GM21447 (cell line): ENCODE data around the gene NRG3.
"Not testable (repeated sequence)": the region's sequence is repeated elsewhere in the genome, so short reads cannot be mapped to it uniquely, and the experiment has no call there.

Experiments
- ATAC-seq: cut with Tn5 transposase; IDR thresholded peaks from one replicate; pipeline ENCODE4 v1.9.1; 2021; ENCODE audit not compliant: unreplicated experiment

Gene NRG3

DNA sequence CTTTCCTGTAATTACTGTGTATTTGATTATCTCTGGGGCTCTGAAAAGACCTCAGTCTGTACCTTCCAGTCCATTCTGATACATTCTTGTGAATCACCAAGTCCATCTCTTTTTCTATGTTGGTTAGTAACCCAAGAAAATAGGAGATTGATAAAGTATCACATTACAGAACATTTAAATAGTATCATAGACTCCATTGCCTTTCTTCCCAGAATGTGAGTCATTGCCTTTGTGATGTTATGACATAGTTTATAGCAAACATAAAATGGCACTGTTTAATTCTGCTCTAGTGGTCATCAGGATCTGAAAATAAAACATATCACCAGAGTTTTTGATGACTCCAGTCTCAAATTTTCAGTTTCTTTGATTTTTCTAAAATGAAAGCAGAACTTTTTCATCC is 78.4 kb downstream of the NRG3 start:
- ATAC-seq, result no peak

DNA sequence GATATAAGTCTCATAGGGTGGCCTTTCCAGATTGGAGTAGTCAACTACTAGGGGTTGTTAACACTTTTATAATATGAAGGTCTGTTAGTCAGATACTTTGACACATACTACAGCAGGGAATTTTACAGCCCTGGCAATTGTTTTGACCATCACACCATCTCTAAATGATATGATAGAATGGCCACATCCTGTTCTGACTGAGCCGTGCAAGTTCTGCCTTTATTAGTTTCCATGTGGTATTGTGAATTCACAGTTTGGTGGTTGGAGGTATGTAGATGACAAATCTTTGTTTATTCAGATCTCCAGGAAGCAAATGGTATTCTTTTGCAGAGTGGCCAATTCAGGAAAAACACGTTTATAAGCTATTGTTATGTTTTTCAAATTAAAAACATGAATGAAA is 83.0 kb downstream of the NRG3 start:
- ATAC-seq, result no peak

DNA sequence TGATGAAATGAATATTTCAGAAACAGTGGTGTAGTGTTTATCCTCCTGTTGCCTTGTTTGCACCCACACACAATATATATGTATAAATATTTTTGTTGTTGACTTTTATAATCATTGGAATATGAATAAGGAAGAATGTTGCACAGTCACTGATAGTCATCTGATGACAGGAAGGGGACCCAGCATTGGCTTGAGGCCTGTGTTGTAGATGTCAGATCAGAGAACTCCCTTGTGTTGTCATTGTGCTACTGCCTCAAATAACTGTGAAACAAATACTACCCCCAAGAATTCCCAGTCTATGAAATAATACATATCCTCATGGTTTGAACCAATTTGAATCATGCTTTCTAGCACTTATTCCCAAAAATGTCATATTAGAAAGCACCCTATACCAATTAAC is 84.0 kb downstream of the NRG3 start:
- no peak for ATAC-seq

DNA sequence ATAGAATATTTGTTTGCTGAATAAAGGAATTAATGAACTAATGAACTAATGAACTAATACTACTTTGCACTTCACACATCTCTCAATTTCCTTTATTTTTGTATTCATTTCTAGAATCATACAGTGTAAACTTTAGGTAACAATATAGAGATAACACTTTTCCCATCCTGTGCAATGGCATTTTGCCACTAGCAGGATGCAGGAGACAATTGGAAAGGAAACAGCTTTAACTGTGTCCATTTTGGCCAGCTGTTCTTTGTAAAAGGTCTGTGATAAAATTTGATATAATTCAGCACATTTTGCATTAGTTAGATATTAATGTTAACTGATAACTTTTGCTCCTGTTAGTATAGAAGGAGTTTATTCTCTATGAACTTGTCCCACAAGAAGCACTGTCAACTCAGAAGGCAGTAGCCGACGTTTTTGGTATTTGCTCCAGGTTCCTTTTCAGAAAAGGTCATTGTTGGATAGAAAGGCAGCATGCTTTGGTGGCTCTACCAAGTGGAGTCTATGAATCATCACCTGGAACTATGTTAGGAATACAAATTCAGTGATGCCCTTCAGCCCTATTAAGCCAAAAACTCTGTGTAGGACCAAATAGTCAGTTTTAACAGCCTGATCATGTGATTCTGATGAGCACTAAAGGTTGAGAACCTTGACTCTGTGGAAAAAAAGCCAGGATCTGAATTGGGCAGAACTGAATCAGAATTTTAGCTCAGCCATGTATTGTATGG is 86.6 kb downstream of the NRG3 start:
- no peak for ATAC-seq

DNA sequence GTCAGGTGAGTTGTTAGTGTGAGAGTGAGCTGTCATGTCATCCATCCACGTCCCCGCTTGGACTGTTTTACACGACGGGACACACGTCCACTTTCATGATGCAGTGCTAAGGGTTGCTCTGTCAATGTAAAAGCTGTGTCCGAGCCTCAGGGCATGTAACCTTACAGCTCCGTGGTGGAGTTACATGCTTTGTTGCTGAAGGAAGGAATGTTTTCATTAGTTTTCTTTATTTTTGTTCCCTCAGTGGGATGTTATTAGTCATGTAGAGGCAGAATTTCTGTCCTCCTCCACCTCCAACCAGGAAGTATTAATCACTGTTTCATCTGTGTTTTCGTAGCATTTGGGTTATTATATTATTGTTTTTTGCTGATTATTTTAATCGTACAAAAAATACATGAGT is 88.6 kb downstream of the NRG3 start:
- ATAC-seq, result no peak

DNA sequence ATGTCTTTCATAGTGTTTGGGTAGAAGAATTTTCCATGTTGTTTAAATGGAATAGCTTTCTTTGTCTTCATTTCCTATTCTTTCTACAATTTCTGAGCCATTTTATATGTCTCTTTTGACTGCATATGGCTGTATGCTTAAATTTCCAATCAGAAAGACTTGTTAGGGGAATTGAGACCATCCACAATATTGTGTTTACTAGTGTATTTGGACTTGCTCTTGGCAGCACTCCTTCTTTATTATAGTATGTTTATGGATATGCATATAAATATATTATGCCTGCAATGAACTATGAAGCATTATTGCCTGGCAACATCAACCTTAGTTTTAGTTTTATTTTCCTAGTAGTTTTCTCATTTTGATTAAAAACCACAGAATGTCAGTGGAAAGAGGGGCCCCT is 92.7 kb downstream of the NRG3 start:
- no peak for ATAC-seq

DNA sequence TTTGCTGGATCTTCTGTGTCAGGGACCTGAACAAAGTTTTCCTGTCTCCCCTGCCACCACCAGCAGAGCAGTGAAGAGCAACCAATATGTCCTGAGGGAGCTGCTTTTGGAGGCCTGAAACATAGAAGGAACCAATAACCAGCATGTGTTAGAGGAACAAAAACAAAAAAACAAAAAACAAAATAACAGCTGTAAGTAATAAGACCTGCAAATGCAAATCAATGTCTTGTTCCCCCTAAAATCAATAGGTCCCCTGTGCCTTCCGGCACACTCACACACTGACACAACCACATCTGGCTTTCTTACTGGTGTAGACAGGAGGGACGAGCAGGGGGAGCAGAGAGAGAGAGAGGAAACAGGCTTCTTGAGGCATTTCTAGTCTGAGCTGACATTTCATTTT is 94.1 kb downstream of the NRG3 start:
- ATAC-seq, result no peak

DNA sequence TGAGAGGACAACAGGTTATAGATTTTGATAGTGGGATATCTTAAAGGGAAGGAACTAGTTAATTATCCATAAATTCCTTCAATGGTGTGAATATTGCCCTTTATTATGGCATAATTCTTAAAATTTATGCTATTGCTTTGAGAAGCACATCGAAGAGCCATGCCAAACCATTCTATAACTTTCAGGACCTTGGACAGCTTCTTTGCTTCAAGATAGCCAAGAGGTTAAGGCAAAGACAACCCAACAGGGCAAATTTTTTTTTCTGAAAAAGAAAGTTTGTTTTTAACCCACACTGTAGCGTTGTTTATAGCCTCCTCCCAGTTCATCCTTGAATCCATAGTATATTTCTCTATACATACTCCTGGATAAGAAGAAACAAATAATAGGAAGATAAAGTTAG is 103.2 kb downstream of the NRG3 start:
- no peak for ATAC-seq

DNA sequence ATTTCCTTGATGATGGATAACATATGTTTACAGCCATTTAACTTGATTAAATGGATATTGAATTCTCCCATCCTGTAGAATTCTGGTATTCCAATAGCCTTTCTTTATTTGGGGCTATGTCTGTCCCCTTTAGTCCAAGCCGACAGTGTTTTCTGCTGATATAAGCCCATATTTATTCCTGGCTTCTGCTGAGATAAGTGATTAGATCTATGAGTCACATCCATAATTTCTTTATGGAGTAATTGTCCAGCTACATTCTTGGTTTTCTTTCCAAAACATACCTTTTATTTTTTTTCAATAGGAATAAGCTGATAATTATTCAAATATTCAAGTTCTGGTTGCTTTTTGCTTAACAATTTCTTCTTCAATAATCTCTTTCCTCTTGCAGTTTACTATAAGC is 106.7 kb downstream of the NRG3 start:
- ATAC-seq, result no peak

DNA sequence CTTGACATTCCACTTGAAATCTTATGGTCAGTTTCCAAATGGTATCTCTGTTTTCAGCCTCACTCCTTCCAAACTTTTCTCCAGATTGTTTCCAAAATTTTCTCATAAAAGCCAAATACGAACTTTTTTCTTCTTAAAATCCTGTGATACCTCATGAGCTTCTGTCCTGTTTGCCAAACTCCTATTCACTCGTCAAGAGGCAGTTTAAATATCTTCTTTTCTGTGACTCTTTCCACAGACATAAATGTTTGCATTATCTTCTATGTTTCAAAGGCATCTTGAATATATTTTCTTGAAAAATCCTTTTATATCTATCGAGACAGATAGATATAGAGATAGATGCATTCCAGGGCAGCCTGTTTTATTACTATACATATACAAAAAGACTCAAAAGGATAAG is 109.4 kb downstream of the NRG3 start:
- ATAC-seq, result no peak

DNA sequence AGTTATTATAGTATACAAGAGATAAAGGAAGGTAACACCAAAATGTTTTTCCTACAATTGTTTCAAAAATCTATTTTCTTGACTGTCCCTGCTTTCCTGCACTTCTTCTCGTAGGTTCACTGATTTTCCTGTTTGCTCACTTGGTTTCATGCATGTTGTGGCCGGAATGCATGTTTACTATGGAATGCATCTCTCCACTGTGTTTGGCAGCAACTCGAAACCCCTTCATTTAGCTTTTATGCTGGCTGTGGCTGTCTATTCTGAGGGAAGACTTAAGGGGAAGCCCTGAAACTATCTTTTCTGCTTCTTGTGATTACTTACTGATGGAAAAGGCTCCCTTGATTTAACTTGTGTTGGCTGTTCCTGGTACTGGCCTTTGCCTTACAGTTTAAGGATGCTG is 120.3 kb downstream of the NRG3 start:
- ATAC-seq, result no peak

DNA sequence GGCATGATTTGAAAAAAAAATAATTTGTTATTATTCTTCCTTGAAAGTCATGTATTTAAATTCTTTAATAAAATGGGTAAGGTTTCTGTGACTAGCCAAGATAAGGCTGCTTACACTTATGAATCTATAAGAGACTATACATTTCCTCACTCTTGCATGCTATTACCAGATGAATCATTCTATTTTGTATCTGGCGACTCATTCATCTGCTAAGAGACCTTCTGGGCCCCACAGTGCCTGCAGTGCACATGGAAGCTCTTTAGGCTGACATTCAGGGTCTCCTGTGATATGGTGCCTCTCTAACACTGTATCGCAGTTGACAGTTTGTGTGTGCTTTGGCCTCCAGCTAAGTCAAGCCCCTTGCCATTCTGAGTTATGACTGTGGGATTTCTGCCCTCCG is 121.9 kb downstream of the NRG3 start:
- no peak for ATAC-seq

DNA sequence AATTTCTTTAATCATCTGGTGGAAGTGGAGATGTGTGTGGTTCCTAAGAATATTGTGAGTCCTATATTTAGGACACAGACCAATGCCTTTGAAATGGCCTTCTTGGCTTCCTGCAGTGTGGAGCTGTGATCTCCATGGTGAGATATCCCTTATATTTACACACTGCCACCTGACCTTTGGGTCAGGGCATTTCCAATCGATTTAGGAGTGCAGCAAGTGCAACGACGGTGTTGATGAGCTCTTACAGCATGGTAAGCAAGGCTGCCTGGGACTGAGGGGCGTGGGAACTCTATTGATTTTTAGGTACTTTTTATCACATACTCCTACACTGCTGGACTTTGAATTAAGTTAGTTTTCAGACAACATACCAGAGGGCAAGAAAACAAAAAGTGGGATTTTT is 146.0 kb downstream of the NRG3 start:
- ATAC-seq, result no peak

DNA sequence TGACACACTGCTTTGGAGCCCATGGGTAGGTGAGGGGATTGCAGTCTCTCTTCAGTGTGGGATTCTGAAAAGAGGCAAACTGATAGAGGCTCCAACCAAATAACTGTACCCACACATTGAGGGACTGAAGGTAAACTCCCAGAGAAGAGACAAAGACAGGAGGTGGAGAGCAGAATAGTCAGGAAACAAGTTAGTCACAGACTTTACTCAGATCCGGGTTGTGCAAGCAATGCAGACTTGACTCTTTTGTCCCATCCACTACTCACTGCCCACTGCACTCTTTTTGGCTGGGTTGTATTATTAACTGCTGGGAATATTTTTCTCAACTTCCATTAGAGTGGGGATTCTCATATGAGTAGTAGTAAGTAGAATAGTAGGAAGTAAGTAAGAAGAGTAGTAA is 152.7 kb downstream of the NRG3 start:
- no peak for ATAC-seq

DNA sequence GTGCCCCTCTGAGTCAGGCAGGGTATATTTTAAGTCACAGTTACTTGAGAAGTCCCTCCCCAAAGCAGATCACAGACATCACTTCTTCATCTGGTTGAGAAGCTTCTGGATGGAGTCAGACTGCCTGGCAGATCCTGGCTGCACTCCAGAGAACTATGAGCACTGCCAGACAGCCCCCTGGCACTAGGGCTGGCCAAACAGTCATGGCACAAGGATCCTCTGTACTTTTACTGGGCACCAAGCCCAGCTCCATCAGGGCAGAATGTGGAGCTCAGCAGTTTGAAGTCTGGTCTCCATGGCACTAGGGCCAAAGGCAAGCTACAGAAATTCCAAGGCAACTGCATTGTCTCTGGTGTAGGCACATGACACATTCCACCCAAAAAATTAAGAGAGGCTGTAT is 162.1 kb downstream of the NRG3 start:
- no peak for ATAC-seq

DNA sequence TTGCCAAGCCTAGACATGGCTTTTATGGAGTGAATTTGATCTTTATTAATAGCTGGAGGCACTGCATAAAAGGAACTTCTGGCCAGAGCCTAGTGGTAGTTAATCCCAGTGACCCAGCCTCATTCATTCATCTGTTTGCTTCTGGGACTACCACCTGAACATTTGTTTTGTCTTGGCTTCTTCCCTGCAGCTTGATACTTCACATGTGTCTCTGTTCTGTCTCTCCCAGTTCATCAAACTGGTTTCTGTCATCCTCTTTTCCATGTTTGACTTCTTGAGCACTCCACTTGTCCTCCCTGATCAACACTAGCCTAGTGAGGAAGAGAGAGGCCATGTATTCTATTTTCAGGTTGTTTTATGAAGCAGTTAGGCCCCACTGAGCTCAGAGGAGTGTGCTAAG is 163.6 kb downstream of the NRG3 start:
- ATAC-seq, result no peak

DNA sequence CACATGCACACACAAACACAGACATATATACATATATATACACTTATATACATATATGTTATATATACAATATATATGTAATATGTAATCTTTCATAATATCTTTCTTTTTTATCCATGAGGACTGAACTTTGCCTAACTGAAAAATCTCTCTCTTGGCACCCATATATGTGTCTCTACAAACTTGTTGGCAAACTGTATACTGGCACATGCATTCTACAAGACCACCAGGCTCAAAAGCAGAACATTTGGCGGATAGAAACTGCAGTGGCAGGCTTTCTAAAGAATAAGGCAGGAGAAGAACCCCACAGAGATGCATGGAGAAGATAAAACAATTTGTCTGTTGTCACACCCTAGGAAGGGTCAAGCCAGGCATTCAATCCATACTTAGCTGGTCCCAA is 165.3 kb downstream of the NRG3 start:
- ATAC-seq, result no peak

DNA sequence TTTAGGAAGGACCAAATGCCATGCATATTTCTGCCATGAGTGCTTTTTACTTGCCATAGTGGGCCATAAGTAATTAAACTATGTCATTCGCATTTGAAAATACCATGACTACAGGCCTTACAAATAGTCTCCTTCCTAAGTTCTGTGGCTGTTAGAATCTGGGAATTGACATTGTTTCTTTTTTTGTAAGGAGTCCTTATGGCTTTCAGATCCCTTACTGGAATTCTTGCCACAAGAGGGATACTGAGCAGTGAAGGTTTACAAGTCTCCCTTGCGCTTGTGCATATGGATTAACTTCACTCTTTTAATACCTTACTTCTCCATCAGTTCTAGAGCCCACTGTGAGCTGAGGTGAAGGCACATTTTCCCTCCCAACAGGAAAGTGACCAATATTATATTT is 166.0 kb downstream of the NRG3 start:
- ATAC-seq, result no peak

DNA sequence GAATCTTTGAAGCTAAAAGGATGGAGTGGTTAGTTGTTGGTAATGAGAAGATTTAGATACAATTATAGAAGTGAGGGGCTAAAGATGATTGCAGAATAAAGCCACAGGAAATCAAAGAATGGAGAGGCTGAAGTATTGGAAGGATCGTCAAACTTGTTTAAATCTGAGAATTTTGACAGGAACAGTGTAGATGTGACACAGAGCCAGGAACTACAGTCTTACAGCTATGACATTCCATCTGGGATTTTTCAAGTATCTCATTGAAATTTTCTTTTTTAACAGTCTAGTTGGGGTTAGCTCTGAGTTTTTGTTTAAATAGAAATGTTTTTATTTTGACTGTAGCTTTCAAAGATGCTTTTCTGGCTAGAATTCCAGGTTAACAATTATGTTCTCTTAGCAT is 181.4 kb downstream of the NRG3 start:
- no peak for ATAC-seq

DNA sequence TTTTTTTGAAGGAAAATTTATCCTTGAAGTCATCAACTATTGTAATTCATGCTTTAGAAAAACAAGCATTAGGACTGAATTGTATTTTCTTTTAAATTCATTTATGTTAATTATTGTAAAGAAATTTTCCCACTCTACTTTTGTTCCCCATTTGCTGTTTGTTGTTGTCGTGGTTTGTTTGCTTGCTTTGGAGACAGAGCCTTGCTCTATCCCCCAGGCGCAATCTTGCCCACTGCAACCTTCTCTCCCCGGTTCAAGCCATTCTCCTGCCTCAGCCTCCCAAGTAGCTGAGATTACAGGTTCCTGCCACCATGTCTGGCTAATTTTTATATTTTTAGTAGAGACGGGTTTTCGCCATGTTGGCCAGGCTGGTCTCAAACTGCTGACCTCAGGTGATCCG is 192.2 kb downstream of the NRG3 start:
- not testable (repeated sequence) for ATAC-seq

DNA sequence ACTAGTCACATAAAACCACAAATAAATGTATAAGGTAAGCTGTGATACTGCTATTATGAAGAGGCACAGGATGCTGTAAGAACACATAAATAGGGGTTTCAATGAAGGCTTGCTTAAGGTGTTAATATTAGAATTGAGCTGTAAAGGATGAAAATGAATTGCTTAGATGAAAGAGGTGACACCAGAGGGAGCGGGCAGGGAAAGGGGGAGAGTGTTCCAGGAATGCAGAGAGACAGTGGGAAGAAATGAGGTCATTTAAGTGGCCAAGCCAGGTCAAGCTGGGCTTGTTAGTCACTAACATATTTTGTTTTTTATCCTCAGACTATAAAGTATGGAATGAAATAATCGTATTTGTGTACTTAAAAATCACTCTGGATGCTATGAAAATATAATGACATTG is 193.5 kb downstream of the NRG3 start:
- ATAC-seq, result no peak

DNA sequence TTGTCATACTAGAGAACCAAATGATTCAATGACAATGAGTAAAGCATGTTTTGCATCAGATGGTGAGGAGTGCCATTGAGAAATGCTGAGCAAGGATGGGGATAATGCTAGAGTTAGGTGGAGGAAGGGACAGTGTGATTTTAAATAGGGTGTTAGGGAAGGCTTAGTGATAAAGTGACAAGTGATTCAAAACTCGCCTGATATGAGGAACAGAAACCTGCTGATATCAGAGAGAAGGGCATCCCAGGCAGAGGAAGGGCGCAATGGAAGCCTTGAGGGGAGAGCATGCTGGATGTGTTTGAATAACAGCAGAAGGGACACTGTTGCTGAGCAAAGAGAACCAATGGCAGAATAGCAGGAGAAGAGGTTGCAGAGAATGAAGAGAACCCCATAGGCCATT is 196.2 kb downstream of the NRG3 start:
- ATAC-seq, result no peak

DNA sequence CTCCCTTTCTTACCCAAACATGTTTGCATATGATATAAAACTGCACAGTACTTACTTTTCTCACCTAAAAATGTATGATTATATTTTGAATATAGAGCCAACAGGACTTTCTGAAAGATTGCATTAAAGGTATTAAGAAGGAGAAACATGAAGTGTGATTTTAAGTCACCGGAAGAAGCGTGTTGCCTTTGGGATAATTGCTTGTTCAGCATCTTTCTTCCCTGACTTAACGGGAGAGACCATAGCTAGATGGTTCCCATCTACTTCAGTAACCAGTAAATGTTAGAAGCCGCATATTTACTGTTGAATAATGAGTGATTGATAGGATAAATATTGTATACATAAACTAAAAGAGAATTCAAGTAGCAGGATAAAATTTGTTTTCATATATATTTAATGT is 197.1 kb downstream of the NRG3 start:
- no peak for ATAC-seq

DNA sequence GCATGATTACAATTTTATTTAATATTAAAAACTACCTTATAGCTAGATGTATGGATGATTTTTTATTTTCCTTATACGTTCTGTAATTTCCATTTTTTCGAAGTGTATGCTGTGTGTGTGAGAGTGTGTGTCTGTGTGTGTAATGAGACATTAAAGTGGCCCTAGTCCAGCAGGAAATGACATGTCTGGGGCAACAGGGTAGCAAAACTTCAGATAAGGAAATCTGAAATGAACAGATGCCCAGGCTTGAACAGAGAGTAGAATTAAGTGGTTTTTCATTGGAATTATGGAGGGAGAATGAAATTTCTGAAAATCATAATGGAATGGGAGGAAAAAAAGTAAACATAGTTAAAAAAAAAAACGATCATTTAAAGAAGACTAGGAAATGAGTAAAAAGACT is 200.6 kb downstream of the NRG3 start:
- no peak for ATAC-seq
